HCT116 (cell line): ENCODE results near the gene WDR70. TPM values are rescaled to one million over a fixed set of nuclear protein-coding genes. Genes with fewer than 3 reads are reported as not detected.

Experiments used
- ATAC-seq: fragments of 200-7000 bp; cut with Tn5 transposase; 2 replicates; pipeline ENCODE4 v1.9.1; 2020; ENCODE audit warnings: mild to moderate bottlenecking, moderate library complexity
- BruUV-seq: library from RNA; stranded (reverse); fragments of 400-500 nt; replicated peaks from 2 replicates; lab custom pipeline; 2021; lab: Mats Ljungman, UMichigan
- CTCF ChIA-PET: fragments of 300-600 bp; sonication (Branson Sonifier 250); formaldehyde crosslinking; loops from one replicate; lab custom pipeline; 2021; ENCODE audit warnings: antibody characterized with exemption; lab: Charles Lee
- POLR2A ChIA-PET: fragments of 300-600, 350-600 bp; sonication (Branson Sonifier 250); formaldehyde crosslinking; loops from one replicate; lab custom pipeline; 2021; ENCODE audit warnings: antibody characterized with exemption; lab: Charles Lee
- RAD21 ChIA-PET, 2 experiments: fragments of 300-600 bp; sonication (Branson Sonifier 250); formaldehyde crosslinking; loops; one replicate each; lab custom pipeline; 2023; ENCODE audit warnings: low total read pairs in 2 of 2; ENCODE audit not compliant: uncharacterized antibody in 2 of 2, unreplicated experiment in 2 of 2, low non-redundant PET in 1 of 2; lab: Charles Lee
- DNase-seq: peaks from one replicate; pipeline ENCODE4 v3.0.0-alpha.2; 2010; ENCODE audit warnings: low read depth, low spot score
- H2AFZ ChIP-seq: fragments of 200-600 bp; shearing (Covaris generic), sonication (generic); 2 replicates; pipeline ENCODE4 v1.6.1; 2017; ENCODE audit warnings: low read depth, mixed run types, mixed read lengths, antibody characterized with exemption, low read length; ENCODE audit not compliant: poor library complexity, severe bottlenecking
- H3K27ac ChIP-seq: 2 replicates; pipeline ENCODE4 v1.5.1; 2012; ENCODE audit warnings: low read depth, low read length
- H3K27me3 ChIP-seq: fragments of 200-600 bp; sonication (generic); 2 replicates; pipeline ENCODE4 v1.6.1; 2016; ENCODE audit warnings: mixed run types, low read length, mixed read lengths; ENCODE audit not compliant: insufficient read depth
- H3K36me3 ChIP-seq, 2 experiments: fragments of 200-500 bp in 1 of 2; fragments of 200-600 bp in 1 of 2; sonication (Bioruptor generic) in 1 of 2; sonication (generic) in 1 of 2; 2 replicates each; pipeline versions ENCODE4 v1.5.1 to v1.6.1; 2014 to 2016; ENCODE audit warnings: low read length in 2 of 2, inconsistent platforms in 1 of 2, mixed read lengths in 1 of 2, mixed run types in 1 of 2; ENCODE audit not compliant: insufficient read depth in 2 of 2, control insufficient read depth in 1 of 2
- H3K4me1 ChIP-seq, 2 experiments: fragments of 200-600 bp in 1 of 2; sonication (generic) in 1 of 2; 2 replicates each; pipeline versions ENCODE4 v1.5.1 to v1.6.1; 2012 to 2017; ENCODE audit warnings: low read length in 2 of 2, inconsistent platforms in 1 of 2, mild to moderate bottlenecking in 1 of 2, mixed read lengths in 1 of 2, mixed run types in 1 of 2, moderate library complexity in 1 of 2; ENCODE audit not compliant: insufficient read depth in 2 of 2, control insufficient read depth in 1 of 2
- H3K4me2 ChIP-seq: fragments of 200-600 bp; sonication (generic); 2 replicates; pipeline ENCODE4 v1.6.1; 2017; ENCODE audit warnings: mixed run types, low read length, mixed read lengths
- H3K4me3 ChIP-seq, 2 experiments: fragments of 200-600 bp in 1 of 2; sonication (generic) in 1 of 2; replicated peaks in 1 of 2; 2 replicates each; pipeline ENCODE4 v1.5.1; 2011 to 2016; ENCODE audit warnings: low read length in 2 of 2, control low read depth in 1 of 2, low read depth in 1 of 2, mild to moderate bottlenecking in 1 of 2, mixed read lengths in 1 of 2, mixed run types in 1 of 2
- H3K79me2 ChIP-seq: fragments of 200-600 bp; sonication (generic); 2 replicates; pipeline ENCODE4 v1.6.1; 2017; ENCODE audit warnings: mild to moderate bottlenecking, mixed run types, low read length, moderate library complexity, mixed read lengths; ENCODE audit not compliant: insufficient read depth
- H3K9ac ChIP-seq: fragments of 200-600 bp; sonication (generic); 2 replicates; pipeline ENCODE4 v1.6.1; 2016; ENCODE audit warnings: low read length, mixed read lengths
- H3K9me2 ChIP-seq: fragments of 200-600 bp; sonication (generic), shearing (Covaris generic); 2 replicates; pipeline ENCODE4 v1.6.1; 2017; ENCODE audit warnings: mixed run types, mild to moderate bottlenecking, moderate library complexity; ENCODE audit not compliant: insufficient read depth
- H3K9me3 ChIP-seq, 2 experiments: fragments of 200-500 bp in 1 of 2; fragments of 200-600 bp in 1 of 2; sonication (Bioruptor generic) in 1 of 2; sonication (generic) in 1 of 2; 2 replicates each; pipeline ENCODE4 v1.6.1; 2014 to 2017; ENCODE audit warnings: low read length in 2 of 2, mixed read lengths in 2 of 2, inconsistent platforms in 1 of 2, low read depth in 1 of 2, mild to moderate bottlenecking in 1 of 2, mixed run types in 1 of 2, moderate library complexity in 1 of 2; ENCODE audit not compliant: control insufficient read depth in 1 of 2, insufficient read depth in 1 of 2
- H4K20me1 ChIP-seq: fragments of 200-600 bp; sonication (generic), shearing (Covaris generic); 2 replicates; pipeline ENCODE4 v1.6.1; 2017; ENCODE audit warnings: mixed run types, mild to moderate bottlenecking, moderate library complexity; ENCODE audit not compliant: insufficient read depth
- ATF3 ChIP-seq: IDR thresholded peaks from 2 replicates; pipeline ENCODE4 v1.6.1; 2012
- CBX3 ChIP-seq: IDR thresholded peaks from 2 replicates; pipeline ENCODE4 v1.6.1; 2012; ENCODE audit warnings: low read depth
- EGR1 ChIP-seq: IDR thresholded peaks from 2 replicates; pipeline ENCODE4 v1.6.1; 2012; ENCODE audit warnings: low read depth
- EZH2 ChIP-seq: fragments of 200-600 bp; sonication (generic); IDR thresholded peaks from 2 replicates; pipeline ENCODE4 v1.6.1; 2017; ENCODE audit warnings: antibody characterized with exemption, mixed run types
- EZH2phosphoT487 ChIP-seq: fragments of 200-600 bp; IDR thresholded peaks from 2 replicates; pipeline ENCODE4 v1.6.1; 2018; ENCODE audit warnings: antibody characterized with exemption, borderline replicate concordance
- FOSL1 ChIP-seq: IDR thresholded peaks from 2 replicates; pipeline ENCODE4 v1.6.1; 2012; ENCODE audit warnings: low read depth
- JUND ChIP-seq: IDR thresholded peaks from 2 replicates; pipeline ENCODE4 v1.6.1; 2012
- MAX ChIP-seq: IDR thresholded peaks from 2 replicates; pipeline ENCODE4 v1.6.1; 2012
- POLR2A ChIP-seq: IDR thresholded peaks from 2 replicates; pipeline ENCODE4 v1.7.0; 2011; ENCODE audit warnings: borderline replicate concordance; ENCODE audit not compliant: insufficient read depth, insufficient read length; ENCODE audit errors: extremely low read depth
- POLR2AphosphoS5 ChIP-seq: IDR thresholded peaks from 2 replicates; pipeline ENCODE4 v1.6.1; 2011; ENCODE audit warnings: mild to moderate bottlenecking, low read depth, low read length, moderate library complexity
- RAD21 ChIP-seq: IDR thresholded peaks from 2 replicates; pipeline ENCODE4 v1.6.1; 2012; ENCODE audit warnings: low read depth, mild to moderate bottlenecking
- REST ChIP-seq: IDR thresholded peaks from 2 replicates; pipeline ENCODE4 v1.6.1; 2012; ENCODE audit warnings: low read depth
- SP1 ChIP-seq: IDR thresholded peaks from 2 replicates; pipeline ENCODE4 v1.6.1; 2012; ENCODE audit warnings: low read depth
- SRF ChIP-seq: IDR thresholded peaks from 2 replicates; pipeline ENCODE4 v1.6.1; 2012; ENCODE audit warnings: low read depth
- TCF7L2 ChIP-seq: IDR thresholded peaks from 2 replicates; pipeline ENCODE4 v1.7.0; 2011; ENCODE audit warnings: borderline replicate concordance, inconsistent platforms; ENCODE audit not compliant: insufficient read depth, insufficient read length; ENCODE audit errors: extremely low read depth
- YY1 ChIP-seq: IDR thresholded peaks from 2 replicates; pipeline ENCODE4 v1.6.1; 2011; ENCODE audit warnings: low read length, low read depth, moderate library complexity, mild to moderate bottlenecking; ENCODE audit not compliant: insufficient replicate concordance; ENCODE audit errors: extremely low read depth
- ZBTB33 ChIP-seq: IDR thresholded peaks from 2 replicates; pipeline ENCODE4 v1.6.1; 2011; ENCODE audit warnings: mild to moderate bottlenecking, low read length, moderate library complexity; ENCODE audit not compliant: insufficient replicate concordance; ENCODE audit errors: extremely low read depth
- ZFX ChIP-seq: fragments of 450-650 bp; IDR thresholded peaks from 2 replicates; pipeline ENCODE4 v1.6.1; 2017
- ZNF274 ChIP-seq: fragments of 200-500 bp; sonication (Bioruptor generic); IDR thresholded peaks from 2 replicates; pipeline ENCODE4 v1.6.1; 2014; ENCODE audit warnings: mild to moderate bottlenecking, low read depth, low read length, inconsistent platforms
- intact Hi-C: fragments of 100-400 bp; cut with micrococcal nuclease; formaldehyde crosslinking; loops from 2 replicates; pipeline ENCODE4 v1.10.0; 2022
- total RNA-seq: library from RNA; stranded (reverse); gene quantifications from one replicate; pipeline ENCODE4 v1.2.1, GENCODE V29; 2021; ENCODE audit not compliant: unreplicated experiment

WDR70 gene
- total RNA-seq, 1 experiment from 2014 or later = 31.1 TPM

- Histone ChIP-seq H3K36me3 (no peaks in the 10 kb centered on the region), H3K27ac (no peak overlapping the region), H4K20me1 (no peaks in the 10 kb centered on the region), H3K9me3 (peaks cover 5 to 9% of the 10 kb centered on the region in 2 experiments; a peak in 2 of 4 replicates), H3K4me3 (no peak overlapping the region), H3K4me1 (no peaks in the 10 kb centered on the region; a peak in 1 of 4 replicates), H3K9me2 (no peaks in the 10 kb centered on the region), H3K9ac (no peak overlapping the region), H3K4me2 (no peak overlapping the region), H2AFZ (no peak overlapping the region), H3K79me2 (no peaks in the 10 kb centered on the region), H3K27me3 (no peaks in the 10 kb centered on the region)
- TF ChIP-seq EZH2 (no peak), POLR2AphosphoS5 (no peak), CBX3 (no peak), ZFX (no peak), EZH2phosphoT487 (no peak), FOSL1 (no peak), ATF3 (no peak), REST (no peak), POLR2A (no peak), TCF7L2 (no peak), RAD21 (no peak), MAX (no peak), SRF (no peak), ZNF274 (no peak), ZBTB33 (no peak), EGR1 (no peak), YY1 (no peak), JUND (no peak), SP1 (no peak)
- ATAC-seq (no peak), DNase-seq (no peak)
- ChIA-PET RAD21 (no interaction called here), CTCF (no interaction called here), POLR2A (no interaction called here)
- intact Hi-C loops = no loop called here
- no TSS peak for BruUV-seq
These were observed 393.1 kb downstream of the WDR70 start for GRCh38 chr5:37772255-37772654.
